Measurements from ENCODE around the gene HOXD13. TPM values are rescaled to one million over a fixed set of nuclear protein-coding genes. Genes with fewer than 3 reads are reported as not detected.

The HOXD13 gene
- total RNA-seq, 6 experiments from 2014 or later, result 1.2 to 1.7 (median 1.5) TPM

DNA sequence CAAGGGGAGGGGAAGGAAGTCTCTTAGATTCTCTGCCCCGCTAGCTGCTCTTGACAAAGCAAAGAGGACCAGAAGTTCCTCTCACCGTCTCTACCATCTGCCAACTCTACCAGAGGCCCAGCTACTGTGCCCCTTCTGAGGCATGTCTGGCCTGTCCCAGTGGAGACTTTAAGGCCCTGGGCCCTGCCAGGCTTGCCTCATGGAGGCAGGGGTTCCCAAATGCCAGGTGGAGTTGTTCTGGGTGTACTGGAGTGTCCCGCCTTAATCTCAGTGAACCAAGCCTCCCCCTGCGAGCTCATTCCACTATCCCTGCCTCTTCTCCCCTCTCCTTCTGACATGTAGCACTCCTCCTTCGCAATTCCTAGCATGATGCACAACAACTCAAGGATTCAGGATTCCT, 9.3 kb downstream of the HOXD13 start:
- Mint-ChIP-seq H3K27me3 (ENCODE audit: insufficient read depth) (peaks cover 14% of the 10 kb centered on the region), H3K9me3 (no peaks in the 10 kb centered on the region), H3K27ac (no peak overlapping the region), H3K36me3 (ENCODE audit: low read depth) (no peaks in the 10 kb centered on the region), H3K4me3 (no peak overlapping the region), H3K4me1 (ENCODE audit: low read depth) (peaks cover 40% of the 10 kb centered on the region)
- DNase-seq, result no peak
- no peak for TF ChIP-seq CTCF (IDR thresholded peaks at IDR 0.05)

GRCh38 chr2:176102309-176102866, 9.9 kb downstream of the HOXD13 start:
- no peaks in the 10 kb centered on the region for H3K9me3 Mint-ChIP-seq
- H3K4me3 Mint-ChIP-seq, result no peak overlapping the region
- no peaks in the 10 kb centered on the region for H3K36me3 Mint-ChIP-seq (ENCODE audit: low read depth)
- no peak for TF ChIP-seq CTCF (IDR thresholded peaks at IDR 0.05)
- H3K27me3 Mint-ChIP-seq (ENCODE audit: insufficient read depth), result peaks cover 17% of the 10 kb centered on the region
- peaks cover 39% of the 10 kb centered on the region for H3K4me1 Mint-ChIP-seq (ENCODE audit: low read depth)
- H3K27ac Mint-ChIP-seq, result no peak overlapping the region
- DNase-seq, result no peak

DNA sequence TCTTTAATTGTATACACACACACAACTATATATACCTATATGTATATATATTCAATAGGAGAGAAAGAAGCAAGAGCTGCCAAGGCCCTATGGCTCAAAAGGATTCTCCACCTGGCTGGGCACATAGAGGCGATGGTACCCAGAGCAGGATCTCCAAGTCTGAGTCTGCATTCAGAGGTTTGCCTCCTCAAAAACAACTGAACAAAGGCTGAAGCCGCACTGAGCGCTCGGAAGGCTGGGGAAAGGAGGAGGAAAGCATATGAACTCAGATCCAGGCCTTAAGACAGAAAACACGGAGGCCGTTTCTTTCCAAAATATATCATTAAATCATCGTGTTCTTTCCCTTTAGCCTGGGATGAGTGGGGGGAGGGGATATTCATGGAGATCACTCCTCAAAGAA, 10.7 kb downstream of the HOXD13 start:
- Mint-ChIP-seq H3K36me3 (ENCODE audit: low read depth) (no peaks in the 10 kb centered on the region), H3K27ac (peak overlapping the region; percentile 55; the same call in 1 of the 2 replicates), H3K9me3 (no peaks in the 10 kb centered on the region), H3K4me1 (ENCODE audit: low read depth) (peaks cover 33% of the 10 kb centered on the region), H3K27me3 (ENCODE audit: insufficient read depth) (peaks cover 15% of the 10 kb centered on the region), H3K4me3 (peak overlapping the region; percentile 83)
- no peak for DNase-seq
- no peak for TF ChIP-seq CTCF (IDR thresholded peaks at IDR 0.05)

DNA sequence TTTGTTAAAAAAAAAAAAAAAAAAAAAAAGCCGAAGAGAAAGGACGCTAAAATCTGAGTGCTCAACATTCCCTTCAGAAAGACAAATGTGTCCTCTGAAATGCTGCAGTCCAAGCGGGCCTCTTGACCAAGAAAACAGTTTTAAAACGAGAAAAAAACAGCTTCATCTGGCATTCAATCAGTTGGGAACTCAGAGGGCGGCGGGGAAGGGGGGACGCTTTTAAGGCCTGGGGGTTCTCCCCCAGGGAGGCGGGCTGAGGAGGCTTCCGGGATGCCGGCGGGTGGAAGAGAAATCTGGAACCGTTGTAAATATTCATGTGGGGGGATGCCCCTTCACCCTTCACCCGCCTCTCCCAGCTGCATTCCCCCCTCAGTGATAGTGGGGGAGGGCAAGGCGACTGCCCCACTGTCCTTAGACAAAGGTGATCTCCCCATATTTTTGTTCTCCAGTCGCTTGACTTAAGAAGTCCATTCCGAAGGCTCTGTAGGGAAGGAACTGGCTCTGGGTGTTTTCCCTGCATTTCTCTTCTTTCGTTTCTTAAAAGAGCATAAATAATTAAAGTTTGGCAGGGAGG, 11.3 kb downstream of the HOXD13 start:
- Mint-ChIP-seq H3K27me3 (ENCODE audit: insufficient read depth) (peaks cover 14% of the 10 kb centered on the region), H3K27ac (peak overlapping the region; percentile 77), H3K4me3 (peak overlapping the region; percentile 83), H3K4me1 (ENCODE audit: low read depth) (peaks cover 32% of the 10 kb centered on the region), H3K36me3 (ENCODE audit: low read depth) (no peaks in the 10 kb centered on the region; the same call in 1 of the 2 replicates), H3K9me3 (no peaks in the 10 kb centered on the region)
- no peak for DNase-seq
- TF ChIP-seq CTCF (IDR thresholded peaks at IDR 0.05), result no peak

DNA sequence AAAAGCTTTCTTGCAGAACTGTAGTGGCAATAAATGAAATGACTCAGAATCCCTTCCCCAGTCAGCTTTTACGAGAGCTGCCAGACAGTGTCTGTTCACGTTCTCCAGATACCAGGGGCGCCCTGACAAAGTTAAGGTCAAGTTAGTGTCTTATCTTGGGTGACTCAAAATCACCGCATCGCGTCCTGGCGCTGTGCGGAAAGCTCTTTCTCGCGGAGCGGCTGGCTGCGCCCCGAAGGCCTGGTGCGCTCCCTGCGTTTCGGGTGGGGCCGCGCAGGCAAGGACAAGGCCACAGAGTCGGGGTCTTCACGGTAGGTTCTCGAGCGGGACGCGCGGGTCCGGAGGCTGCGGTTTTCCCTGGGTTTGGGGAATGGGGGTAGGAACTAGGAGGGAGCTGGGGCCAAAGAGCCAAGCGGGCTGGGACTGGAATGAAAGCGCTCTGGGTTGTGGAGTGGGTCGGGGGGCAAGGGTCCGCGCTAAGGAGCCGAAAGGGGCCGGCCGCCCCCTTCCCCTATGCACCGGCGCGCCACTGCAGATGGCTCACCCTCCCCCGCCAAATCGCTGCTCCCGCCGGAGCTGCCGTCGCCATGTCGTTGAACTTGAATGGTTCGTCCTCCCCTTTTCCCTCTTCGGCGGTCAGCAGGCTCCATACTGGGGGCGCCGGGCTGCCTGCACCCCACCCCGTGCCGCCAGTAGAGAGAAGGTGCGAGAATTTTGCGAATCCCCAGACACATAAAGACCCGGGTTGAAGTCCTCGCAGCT, 12.0 kb downstream of the HOXD13 start:
- peaks cover 13% of the 10 kb centered on the region for H3K27me3 Mint-ChIP-seq (ENCODE audit: insufficient read depth)
- DNase-seq, result peak; percentile 91
- TF ChIP-seq CTCF (IDR thresholded peaks at IDR 0.05), result peak; percentile 43; the same call in 1 of the 2 replicates
- H3K4me1 Mint-ChIP-seq (ENCODE audit: low read depth), result peaks cover 37% of the 10 kb centered on the region
- H3K36me3 Mint-ChIP-seq (ENCODE audit: low read depth), result peaks cover 5% of the 10 kb centered on the region
- H3K4me3 Mint-ChIP-seq, result peak overlapping the region; percentile 83
- H3K9me3 Mint-ChIP-seq, result no peaks in the 10 kb centered on the region
- peak overlapping the region; percentile 77 for H3K27ac Mint-ChIP-seq
